Activated naive CD8-positive, alpha-beta T cell (primary cell): ENCODE data around the gene EDA2R.

Experiments used
- H3K27ac Mint-ChIP-seq: one replicate; pipeline ENCODE4 v1.8.0; 2021; ENCODE audit warnings: mixed read lengths
- H3K27me3 Mint-ChIP-seq: one replicate; pipeline ENCODE4 v1.8.0; 2021; ENCODE audit warnings: mixed read lengths
- H3K36me3 Mint-ChIP-seq: one replicate; pipeline ENCODE4 v1.8.0; 2021; ENCODE audit warnings: mixed read lengths
- H3K4me1 Mint-ChIP-seq: one replicate; pipeline ENCODE4 v1.8.0; 2021; ENCODE audit warnings: low read depth, mixed read lengths
- H3K4me3 Mint-ChIP-seq: one replicate; pipeline ENCODE4 v1.8.0; 2021; ENCODE audit warnings: mild to moderate bottlenecking, mixed read lengths
- H3K9me3 Mint-ChIP-seq: one replicate; pipeline ENCODE4 v1.8.0; 2021; ENCODE audit warnings: low read depth, mixed read lengths

EDA2R gene

GRCh38 chrX:66622209-66622608, 16.7 kb downstream of the EDA2R start:
- Mint-ChIP-seq H3K4me3 (no peak overlapping the region), H3K36me3 (no peaks in the 10 kb centered on the region), H3K4me1 (peaks cover 3% of the 10 kb centered on the region), H3K27ac (no peak overlapping the region), H3K9me3 (no peaks in the 10 kb centered on the region), H3K27me3 (no peaks in the 10 kb centered on the region)

GRCh38 chrX:66616944-66617343, 21.9 kb downstream of the EDA2R start:
- H3K4me3 Mint-ChIP-seq = no peak overlapping the region
- H3K27me3 Mint-ChIP-seq = no peaks in the 10 kb centered on the region
- no peaks in the 10 kb centered on the region for H3K4me1 Mint-ChIP-seq
- H3K36me3 Mint-ChIP-seq = no peaks in the 10 kb centered on the region
- H3K9me3 Mint-ChIP-seq = no peaks in the 10 kb centered on the region
- H3K27ac Mint-ChIP-seq = no peak overlapping the region

- no peak overlapping the region for H3K27ac Mint-ChIP-seq
- no peaks in the 10 kb centered on the region for H3K9me3 Mint-ChIP-seq
- H3K4me1 Mint-ChIP-seq = no peaks in the 10 kb centered on the region
- no peaks in the 10 kb centered on the region for H3K27me3 Mint-ChIP-seq
- H3K36me3 Mint-ChIP-seq = no peaks in the 10 kb centered on the region
- no peak overlapping the region for H3K4me3 Mint-ChIP-seq
Observed at GRCh38 chrX:66602381-66602938, 36.4 kb downstream of the EDA2R start.

GRCh38 chrX:66601522-66601921, 37.4 kb downstream of the EDA2R start:
- no peaks in the 10 kb centered on the region for H3K27me3 Mint-ChIP-seq
- no peaks in the 10 kb centered on the region for H3K9me3 Mint-ChIP-seq
- H3K4me1 Mint-ChIP-seq = no peaks in the 10 kb centered on the region
- no peaks in the 10 kb centered on the region for H3K36me3 Mint-ChIP-seq
- H3K4me3 Mint-ChIP-seq = no peak overlapping the region
- H3K27ac Mint-ChIP-seq = no peak overlapping the region

- H3K27me3 Mint-ChIP-seq = peaks cover 3% of the 10 kb centered on the region
- H3K4me3 Mint-ChIP-seq = no peak overlapping the region
- no peaks in the 10 kb centered on the region for H3K36me3 Mint-ChIP-seq
- no peak overlapping the region for H3K27ac Mint-ChIP-seq
- H3K9me3 Mint-ChIP-seq = peaks cover 8% of the 10 kb centered on the region
- H3K4me1 Mint-ChIP-seq = no peaks in the 10 kb centered on the region
Observed at GRCh38 chrX:66579219-66579618, 59.7 kb downstream of the EDA2R start.

- Mint-ChIP-seq H3K9me3 (no peaks in the 10 kb centered on the region), H3K4me1 (no peaks in the 10 kb centered on the region), H3K27ac (no peak overlapping the region), H3K36me3 (no peaks in the 10 kb centered on the region), H3K4me3 (no peak overlapping the region), H3K27me3 (no peaks in the 10 kb centered on the region)
Observed at GRCh38 chrX:66553973-66554372, 84.9 kb downstream of the EDA2R start.

- Mint-ChIP-seq H3K4me3 (no peak overlapping the region), H3K27ac (no peak overlapping the region), H3K9me3 (no peaks in the 10 kb centered on the region), H3K36me3 (no peaks in the 10 kb centered on the region), H3K27me3 (no peaks in the 10 kb centered on the region), H3K4me1 (no peaks in the 10 kb centered on the region)
Observed at GRCh38 chrX:66547847-66548369, 91.0 kb downstream of the EDA2R start.
